Muscle of arm (tissue), 14 donors: ENCODE results near the gene RPL36. TPM values are rescaled to one million over a fixed set of nuclear protein-coding genes. Genes with fewer than 3 reads are reported as not detected.

Experiments
- DNase-seq: peaks from one replicate; pipeline ENCODE4 v3.0.0-alpha.2; 2013
- long read RNA-seq, 11 donors: transcript quantifications; one replicate each; lab custom pipeline, GENCODE V29; 2026
- polyA plus RNA-seq, 12 donors: library from polyadenylated mRNA; unstranded; fragments of 120-200 nt; gene quantifications; one replicate each; pipeline ENCODE4 v1.2.1, GENCODE V29; 2013; ENCODE audit not compliant: insufficient read length in 12 of 12

Gene RPL36
- polyA plus RNA-seq = 1,000 to 10,000 TPM in 11 of 12 donors, 100 to 1,000 TPM in 1; 913 to 2,217 (median 1,062) TPM
- long read RNA-seq, donor 1, transcript RPL36-204 (3 exons, 452 nt) = minor isoform, 6 of 1,389 reads
- long read RNA-seq, donor 1, transcript RPL36-201 (4 exons, 707 nt) = major isoform, 1,127 of 1,389 reads
- long read RNA-seq, donor 1, transcript RPL36-202 (3 exons, 556 nt) = minor isoform, 159 of 1,389 reads
- long read RNA-seq, donor 1, partial matches to known transcripts = 72 of 1,389 reads
- long read RNA-seq, donor 1, other reads (novel, unspliced or antisense) = 23 of 1,389 reads
- long read RNA-seq, donor 2, transcript RPL36-204 (3 exons, 452 nt) = minor isoform, 12 of 1,853 reads
- long read RNA-seq, donor 2, transcript RPL36-201 (4 exons, 707 nt) = major isoform, 1,056 of 1,853 reads
- long read RNA-seq, donor 2, transcript RPL36-208 (2 exons, 907 nt) = minor isoform, 5 of 1,853 reads
- long read RNA-seq, donor 2, transcript RPL36-202 (3 exons, 556 nt) = minor isoform, 263 of 1,853 reads
- long read RNA-seq, donor 2, partial matches to known transcripts = 203 of 1,853 reads
- long read RNA-seq, donor 2, other reads (novel, unspliced or antisense) = 314 of 1,853 reads
- long read RNA-seq, donor 3, transcript RPL36-202 (3 exons, 556 nt) = minor isoform, 93 of 624 reads
- long read RNA-seq, donor 3, transcript RPL36-201 (4 exons, 707 nt) = major isoform, 507 of 624 reads
- long read RNA-seq, donor 3, partial matches to known transcripts = 11 of 624 reads
- long read RNA-seq, donor 3, other reads (novel, unspliced or antisense) = 10 of 624 reads
- long read RNA-seq, donor 4, transcript RPL36-201 (4 exons, 707 nt) = major isoform, 449 of 574 reads
- long read RNA-seq, donor 4, transcript RPL36-202 (3 exons, 556 nt) = minor isoform, 76 of 574 reads
- long read RNA-seq, donor 4, transcript RPL36-204 (3 exons, 452 nt) = minor isoform, 5 of 574 reads
- long read RNA-seq, donor 4, partial matches to known transcripts = 30 of 574 reads
- long read RNA-seq, donor 4, other reads (novel, unspliced or antisense) = 12 of 574 reads
- long read RNA-seq, donor 5, transcript RPL36-204 (3 exons, 452 nt) = minor isoform, 15 of 1,933 reads
- long read RNA-seq, donor 5, transcript RPL36-202 (3 exons, 556 nt) = minor isoform, 346 of 1,933 reads
- long read RNA-seq, donor 5, transcript RPL36-201 (4 exons, 707 nt) = major isoform, 1,471 of 1,933 reads
- long read RNA-seq, donor 5, partial matches to known transcripts = 47 of 1,933 reads
- long read RNA-seq, donor 5, other reads (novel, unspliced or antisense) = 52 of 1,933 reads
- long read RNA-seq, donor 6, transcript RPL36-201 (4 exons, 707 nt) = major isoform, 501 of 699 reads
- long read RNA-seq, donor 6, transcript RPL36-202 (3 exons, 556 nt) = minor isoform, 139 of 699 reads
- long read RNA-seq, donor 6, partial matches to known transcripts = 34 of 699 reads
- long read RNA-seq, donor 6, other reads (novel, unspliced or antisense) = 19 of 699 reads
- long read RNA-seq, donor 7, transcript RPL36-202 (3 exons, 556 nt) = minor isoform, 96 of 620 reads
- long read RNA-seq, donor 7, transcript RPL36-201 (4 exons, 707 nt) = major isoform, 468 of 620 reads
- long read RNA-seq, donor 7, partial matches to known transcripts = 29 of 620 reads
- long read RNA-seq, donor 7, other reads (novel, unspliced or antisense) = 22 of 620 reads
- long read RNA-seq, donor 8, transcript RPL36-202 (3 exons, 556 nt) = minor isoform, 241 of 1,516 reads
- long read RNA-seq, donor 8, transcript RPL36-201 (4 exons, 707 nt) = major isoform, 1,172 of 1,516 reads
- long read RNA-seq, donor 8, transcript RPL36-204 (3 exons, 452 nt) = minor isoform, 13 of 1,516 reads
- long read RNA-seq, donor 8, partial matches to known transcripts = 51 of 1,516 reads
- long read RNA-seq, donor 8, other reads (novel, unspliced or antisense) = 35 of 1,516 reads
- long read RNA-seq, donor 9, transcript RPL36-202 (3 exons, 556 nt) = minor isoform, 119 of 788 reads
- long read RNA-seq, donor 9, transcript RPL36-201 (4 exons, 707 nt) = major isoform, 595 of 788 reads
- long read RNA-seq, donor 9, transcript RPL36-204 (3 exons, 452 nt) = minor isoform, 10 of 788 reads
- long read RNA-seq, donor 9, partial matches to known transcripts = 43 of 788 reads
- long read RNA-seq, donor 9, other reads (novel, unspliced or antisense) = 20 of 788 reads
- long read RNA-seq, donor 10, transcript RPL36-201 (4 exons, 707 nt) = major isoform, 763 of 945 reads
- long read RNA-seq, donor 10, transcript RPL36-202 (3 exons, 556 nt) = minor isoform, 121 of 945 reads
- long read RNA-seq, donor 10, transcript RPL36-204 (3 exons, 452 nt) = minor isoform, 8 of 945 reads
- long read RNA-seq, donor 10, partial matches to known transcripts = 27 of 945 reads
- long read RNA-seq, donor 10, other reads (novel, unspliced or antisense) = 24 of 945 reads
- long read RNA-seq, donor 11, transcript RPL36-204 (3 exons, 452 nt) = minor isoform, 11 of 1,595 reads
- long read RNA-seq, donor 11, transcript RPL36-208 (2 exons, 907 nt) = minor isoform, 6 of 1,595 reads
- long read RNA-seq, donor 11, transcript RPL36-202 (3 exons, 556 nt) = minor isoform, 217 of 1,595 reads
- long read RNA-seq, donor 11, transcript RPL36-201 (4 exons, 707 nt) = major isoform, 1,281 of 1,595 reads
- long read RNA-seq, donor 11, partial matches to known transcripts = 41 of 1,595 reads
- long read RNA-seq, donor 11, other reads (novel, unspliced or antisense) = 39 of 1,595 reads

GRCh38 chr19:5690125-5690954 lies at the start of gene RPL36:
RPL36 (plus strand) TSS chr19:5690295; CDS start chr19:5690508, 213 bp downstream.
- peak; percentile 99 for DNase-seq

- no peak for DNase-seq
These were observed 48.9 kb upstream of the RPL36 start for GRCh38 chr19:5641171-5641570.

GRCh38 chr19:5642204-5642603 lies 47.9 kb upstream of the RPL36 start:
- no peak for DNase-seq

- no peak for DNase-seq
These were observed 47.0 kb upstream of the RPL36 start for GRCh38 chr19:5643060-5643459.

- no peak for DNase-seq
These were observed 46.1 kb upstream of the RPL36 start for GRCh38 chr19:5644037-5644436.

GRCh38 chr19:5645409-5645808 lies 44.7 kb upstream of the RPL36 start:
- no peak for DNase-seq

GRCh38 chr19:5646703-5647102 lies 43.4 kb upstream of the RPL36 start:
- no peak for DNase-seq

- no peak for DNase-seq
These were observed 41.6 kb upstream of the RPL36 start for GRCh38 chr19:5648464-5648863.

- no peak for DNase-seq
These were observed 38.7 kb upstream of the RPL36 start for GRCh38 chr19:5651361-5651760.

- no peak for DNase-seq
These were observed 37.8 kb upstream of the RPL36 start for GRCh38 chr19:5652261-5652660.

- DNase-seq = no peak
These were observed 35.2 kb upstream of the RPL36 start for GRCh38 chr19:5654931-5655330.

GRCh38 chr19:5655412-5655811 lies 34.7 kb upstream of the RPL36 start:
- DNase-seq = no peak

- no peak for DNase-seq
These were observed 28.6 kb upstream of the RPL36 start for GRCh38 chr19:5661483-5661882.

- DNase-seq = no peak
These were observed 26.2 kb upstream of the RPL36 start for GRCh38 chr19:5663904-5664303.

GRCh38 chr19:5664515-5664914 lies 25.6 kb upstream of the RPL36 start:
- no peak for DNase-seq

- no peak for DNase-seq
These were observed 24.1 kb upstream of the RPL36 start for GRCh38 chr19:5665781-5666513.
